ENCODE results near the gene KCNV2. TPM values are rescaled to one million over a fixed set of nuclear protein-coding genes. Genes with fewer than 3 reads are reported as not detected.

KCNV2 gene
- total and polyA plus RNA-seq, 5 donors from 2014 or later, result not detected

DNA sequence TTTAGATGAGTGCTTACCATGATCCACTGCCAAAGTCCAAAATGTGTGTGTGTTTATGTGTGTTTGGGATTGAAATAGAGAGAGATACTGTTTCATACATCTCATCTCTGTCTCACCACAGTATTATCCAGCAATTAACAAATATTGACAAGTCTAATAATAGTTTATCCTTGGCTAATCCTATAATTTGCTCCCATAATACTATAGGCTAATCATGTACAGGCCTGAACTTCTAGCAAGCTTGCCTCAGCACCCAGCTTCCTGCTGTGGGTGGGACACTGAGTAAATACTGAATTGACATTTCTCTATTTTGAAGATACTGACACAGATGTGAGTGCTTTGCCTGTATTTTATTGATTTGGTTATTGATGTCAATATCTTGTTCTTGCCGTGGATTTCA lies 35.3 kb upstream of the KCNV2 start:
- Mint-ChIP-seq H3K27ac (no peak overlapping the region), H3K27me3 (no peaks in the 10 kb centered on the region), H3K4me3 (no peak overlapping the region), H3K36me3 (no peaks in the 10 kb centered on the region), H3K4me1 (no peaks in the 10 kb centered on the region), H3K9me3 (peaks cover 0 to 2% (median 0%) of the 10 kb centered on the region in 7 donors)
- no peak overlapping the region for H3K4me3 ChIP-seq (ENCODE audit: low read depth, low read length)
- no peak for DNase-seq
- H3K4me1 ChIP-seq (ENCODE audit: control insufficient read depth, insufficient read depth, low read length, poor library complexity, severe bottlenecking), result no peaks in the 10 kb centered on the region
- H3K27me3 ChIP-seq (ENCODE audit: control insufficient read depth, insufficient read depth, low read length), result no peaks in the 10 kb centered on the region
- H3K36me3 ChIP-seq (ENCODE audit: control insufficient read depth, insufficient read depth, low read length), result no peaks in the 10 kb centered on the region
- H3K9me3 ChIP-seq (ENCODE audit: control insufficient read depth in 2 of 2, low read length in 2 of 2), result no peaks in the 10 kb centered on the region
- no peak overlapping the region for H3K27ac ChIP-seq (ENCODE audit: insufficient read depth, low read length, poor library complexity, severe bottlenecking)
- ATAC-seq (ENCODE audit: low read depth in 2 of 2), result no peak

GRCh38 chr9:2686911-2687310 lies 30.4 kb upstream of the KCNV2 start:
- no peaks in the 10 kb centered on the region for H3K9me3 ChIP-seq (ENCODE audit: control insufficient read depth in 2 of 2, low read length in 2 of 2)
- no peak overlapping the region for H3K27ac ChIP-seq (ENCODE audit: insufficient read depth, low read length, poor library complexity, severe bottlenecking)
- H3K4me3 ChIP-seq (ENCODE audit: low read depth, low read length), result no peak overlapping the region
- H3K27me3 Mint-ChIP-seq, result no peaks in the 10 kb centered on the region
- H3K4me3 Mint-ChIP-seq, result no peak overlapping the region
- ATAC-seq (ENCODE audit: low read depth in 2 of 2) (no peak), DNase-seq (no peak)
- no peaks in the 10 kb centered on the region for H3K9me3 Mint-ChIP-seq
- no peak overlapping the region for H3K27ac Mint-ChIP-seq
- no peaks in the 10 kb centered on the region for H3K4me1 ChIP-seq (ENCODE audit: control insufficient read depth, insufficient read depth, low read length, poor library complexity, severe bottlenecking)
- H3K36me3 ChIP-seq (ENCODE audit: control insufficient read depth, insufficient read depth, low read length), result no peaks in the 10 kb centered on the region
- no peaks in the 10 kb centered on the region for H3K27me3 ChIP-seq (ENCODE audit: control insufficient read depth, insufficient read depth, low read length)
- H3K4me1 Mint-ChIP-seq, result no peaks in the 10 kb centered on the region
- no peaks in the 10 kb centered on the region for H3K36me3 Mint-ChIP-seq

DNA sequence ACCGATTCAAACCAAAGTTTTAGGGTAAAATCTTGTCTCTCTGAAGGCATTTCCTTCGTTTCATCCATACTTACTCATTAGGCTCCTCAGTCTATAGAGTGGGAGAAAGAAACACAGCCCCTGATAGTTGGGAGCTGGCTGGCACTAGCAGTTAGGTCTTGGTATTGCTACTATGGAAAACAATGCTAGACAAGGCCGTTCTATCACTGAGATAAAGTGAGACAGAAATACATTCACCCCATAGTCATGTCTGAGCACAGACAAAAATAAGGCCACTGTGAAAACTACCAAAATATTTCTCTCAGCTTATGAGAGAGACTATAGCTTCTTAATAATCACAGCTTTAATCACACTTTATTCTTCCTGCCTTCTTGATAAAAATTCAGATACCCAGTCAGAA lies 28.7 kb upstream of the KCNV2 start:
- Histone ChIP-seq H3K4me3 (ENCODE audit: low read depth, low read length) (no peak overlapping the region), H3K27me3 (ENCODE audit: control insufficient read depth, insufficient read depth, low read length) (no peaks in the 10 kb centered on the region), H3K36me3 (ENCODE audit: control insufficient read depth, insufficient read depth, low read length) (no peaks in the 10 kb centered on the region), H3K9me3 (ENCODE audit: control insufficient read depth in 2 of 2, low read length in 2 of 2) (no peaks in the 10 kb centered on the region), H3K4me1 (ENCODE audit: control insufficient read depth, insufficient read depth, low read length, poor library complexity, severe bottlenecking) (no peaks in the 10 kb centered on the region), H3K27ac (ENCODE audit: insufficient read depth, low read length, poor library complexity, severe bottlenecking) (no peak overlapping the region)
- Mint-ChIP-seq H3K4me1 (no peaks in the 10 kb centered on the region), H3K27ac (no peak overlapping the region), H3K36me3 (no peaks in the 10 kb centered on the region), H3K4me3 (no peak overlapping the region), H3K27me3 (no peaks in the 10 kb centered on the region), H3K9me3 (no peaks in the 10 kb centered on the region)
- DNase-seq (no peak), ATAC-seq (ENCODE audit: low read depth in 2 of 2) (no peak)

DNA sequence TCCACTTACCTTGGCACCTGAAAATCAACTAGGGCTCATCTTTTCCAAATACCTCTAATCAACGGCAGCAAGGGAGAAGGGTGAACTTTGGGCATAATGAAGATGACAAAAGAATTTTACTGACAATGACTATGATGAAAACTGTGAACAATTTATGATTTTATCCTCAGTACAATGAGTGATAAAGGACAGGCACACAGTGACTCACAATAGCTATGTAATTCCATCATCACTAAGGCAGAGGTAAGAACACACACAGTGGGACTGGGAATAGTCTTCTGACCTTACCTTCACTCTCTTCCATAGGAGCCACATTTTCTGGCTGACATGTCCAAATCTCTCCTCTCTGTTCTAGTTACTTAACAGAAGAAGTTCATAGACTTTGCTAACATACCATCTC lies 26.1 kb upstream of the KCNV2 start:
- no peaks in the 10 kb centered on the region for H3K27me3 Mint-ChIP-seq
- no peak overlapping the region for H3K4me3 ChIP-seq (ENCODE audit: low read depth, low read length)
- H3K36me3 Mint-ChIP-seq, result no peaks in the 10 kb centered on the region
- no peaks in the 10 kb centered on the region for H3K9me3 ChIP-seq (ENCODE audit: control insufficient read depth in 2 of 2, low read length in 2 of 2)
- no peak for ATAC-seq (ENCODE audit: low read depth in 2 of 2)
- H3K27ac ChIP-seq (ENCODE audit: insufficient read depth, low read length, poor library complexity, severe bottlenecking), result no peak overlapping the region
- H3K4me1 Mint-ChIP-seq, result no peaks in the 10 kb centered on the region
- no peaks in the 10 kb centered on the region for H3K36me3 ChIP-seq (ENCODE audit: control insufficient read depth, insufficient read depth, low read length)
- no peaks in the 10 kb centered on the region for H3K27me3 ChIP-seq (ENCODE audit: control insufficient read depth, insufficient read depth, low read length)
- H3K4me1 ChIP-seq (ENCODE audit: control insufficient read depth, insufficient read depth, low read length, poor library complexity, severe bottlenecking), result no peaks in the 10 kb centered on the region
- H3K27ac Mint-ChIP-seq, result no peak overlapping the region
- DNase-seq, result no peak
- H3K9me3 Mint-ChIP-seq, result no peaks in the 10 kb centered on the region
- H3K4me3 Mint-ChIP-seq, result no peak overlapping the region

DNA sequence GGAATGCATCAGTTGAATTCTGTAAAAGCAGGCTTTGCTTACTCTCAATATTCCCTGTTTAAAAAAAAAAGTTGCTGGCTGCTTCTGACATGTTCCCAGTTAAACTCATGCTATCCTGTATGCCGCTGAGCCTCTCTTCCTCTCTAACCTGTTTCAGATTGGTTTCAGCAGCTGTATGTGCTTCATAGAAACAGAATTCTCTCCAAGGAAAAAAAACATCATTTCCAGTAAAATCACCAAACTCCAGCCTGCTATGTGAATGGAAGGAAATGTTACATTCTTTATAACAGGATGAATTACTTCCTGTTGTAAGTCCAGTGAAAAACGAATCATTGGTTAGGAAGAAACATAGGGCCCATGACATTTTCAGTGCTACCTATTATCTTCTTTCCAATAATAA lies 25.7 kb upstream of the KCNV2 start:
- no peak overlapping the region for H3K27ac ChIP-seq (ENCODE audit: insufficient read depth, low read length, poor library complexity, severe bottlenecking)
- H3K4me3 Mint-ChIP-seq, result no peak overlapping the region
- ATAC-seq (ENCODE audit: low read depth in 2 of 2) (no peak), DNase-seq (no peak)
- no peaks in the 10 kb centered on the region for H3K9me3 Mint-ChIP-seq
- H3K36me3 ChIP-seq (ENCODE audit: control insufficient read depth, insufficient read depth, low read length), result no peaks in the 10 kb centered on the region
- H3K4me1 ChIP-seq (ENCODE audit: control insufficient read depth, insufficient read depth, low read length, poor library complexity, severe bottlenecking), result no peaks in the 10 kb centered on the region
- H3K27ac Mint-ChIP-seq, result no peak overlapping the region
- no peaks in the 10 kb centered on the region for H3K36me3 Mint-ChIP-seq
- H3K9me3 ChIP-seq (ENCODE audit: control insufficient read depth in 2 of 2, low read length in 2 of 2), result no peaks in the 10 kb centered on the region
- H3K4me1 Mint-ChIP-seq, result no peaks in the 10 kb centered on the region
- no peak overlapping the region for H3K4me3 ChIP-seq (ENCODE audit: low read depth, low read length)
- no peaks in the 10 kb centered on the region for H3K27me3 Mint-ChIP-seq
- H3K27me3 ChIP-seq (ENCODE audit: control insufficient read depth, insufficient read depth, low read length), result no peaks in the 10 kb centered on the region

- no peaks in the 10 kb centered on the region for H3K27me3 Mint-ChIP-seq
- no peak overlapping the region for H3K4me3 ChIP-seq (ENCODE audit: low read depth, low read length)
- no peaks in the 10 kb centered on the region for H3K4me1 ChIP-seq (ENCODE audit: control insufficient read depth, insufficient read depth, low read length, poor library complexity, severe bottlenecking)
- no peaks in the 10 kb centered on the region for H3K4me1 Mint-ChIP-seq
- no peaks in the 10 kb centered on the region for H3K9me3 ChIP-seq (ENCODE audit: control insufficient read depth in 2 of 2, low read length in 2 of 2)
- no peak overlapping the region for H3K4me3 Mint-ChIP-seq
- no peaks in the 10 kb centered on the region for H3K9me3 Mint-ChIP-seq
- DNase-seq (no peak), ATAC-seq (ENCODE audit: low read depth in 2 of 2) (no peak)
- H3K27ac Mint-ChIP-seq, result no peak overlapping the region
- no peak overlapping the region for H3K27ac ChIP-seq (ENCODE audit: insufficient read depth, low read length, poor library complexity, severe bottlenecking)
- H3K36me3 ChIP-seq (ENCODE audit: control insufficient read depth, insufficient read depth, low read length), result no peaks in the 10 kb centered on the region
- no peaks in the 10 kb centered on the region for H3K27me3 ChIP-seq (ENCODE audit: control insufficient read depth, insufficient read depth, low read length)
- no peaks in the 10 kb centered on the region for H3K36me3 Mint-ChIP-seq
Observed at GRCh38 chr9:2693056-2693455, 24.3 kb upstream of the KCNV2 start.

GRCh38 chr9:2697492-2697891 lies 19.8 kb upstream of the KCNV2 start:
- no peak overlapping the region for H3K4me3 ChIP-seq (ENCODE audit: low read depth, low read length)
- H3K27ac ChIP-seq (ENCODE audit: insufficient read depth, low read length, poor library complexity, severe bottlenecking), result no peak overlapping the region
- H3K27me3 ChIP-seq (ENCODE audit: control insufficient read depth, insufficient read depth, low read length), result no peaks in the 10 kb centered on the region
- no peak overlapping the region for H3K4me3 Mint-ChIP-seq
- no peaks in the 10 kb centered on the region for H3K9me3 ChIP-seq (ENCODE audit: control insufficient read depth in 2 of 2, low read length in 2 of 2)
- DNase-seq (no peak), ATAC-seq (ENCODE audit: low read depth in 2 of 2) (no peak)
- no peak overlapping the region for H3K27ac Mint-ChIP-seq
- no peaks in the 10 kb centered on the region for H3K36me3 ChIP-seq (ENCODE audit: control insufficient read depth, insufficient read depth, low read length)
- no peaks in the 10 kb centered on the region for H3K27me3 Mint-ChIP-seq
- H3K36me3 Mint-ChIP-seq, result no peaks in the 10 kb centered on the region
- H3K9me3 Mint-ChIP-seq, result no peaks in the 10 kb centered on the region
- no peaks in the 10 kb centered on the region for H3K4me1 Mint-ChIP-seq
- no peaks in the 10 kb centered on the region for H3K4me1 ChIP-seq (ENCODE audit: control insufficient read depth, insufficient read depth, low read length, poor library complexity, severe bottlenecking)

- no peaks in the 10 kb centered on the region for H3K4me1 Mint-ChIP-seq
Observed at GRCh38 chr9:2700398-2700797, 16.9 kb upstream of the KCNV2 start.

More at GRCh38 chr9:2700398-2700797, 16.9 kb upstream of the KCNV2 start:
- Mint-ChIP-seq H3K9me3 (no peaks in the 10 kb centered on the region), H3K36me3 (no peaks in the 10 kb centered on the region), H3K4me3 (no peak overlapping the region), H3K27me3 (no peaks in the 10 kb centered on the region), H3K27ac (no peak overlapping the region)
- Histone ChIP-seq H3K27ac (ENCODE audit: insufficient read depth, low read length, poor library complexity, severe bottlenecking) (no peak overlapping the region), H3K4me1 (ENCODE audit: control insufficient read depth, insufficient read depth, low read length, poor library complexity, severe bottlenecking) (no peaks in the 10 kb centered on the region), H3K4me3 (ENCODE audit: low read depth, low read length) (no peak overlapping the region), H3K36me3 (ENCODE audit: control insufficient read depth, insufficient read depth, low read length) (no peaks in the 10 kb centered on the region), H3K9me3 (ENCODE audit: control insufficient read depth in 2 of 2, low read length in 2 of 2) (no peaks in the 10 kb centered on the region), H3K27me3 (ENCODE audit: control insufficient read depth, insufficient read depth, low read length) (no peaks in the 10 kb centered on the region)
- no peak for ATAC-seq (ENCODE audit: low read depth in 2 of 2)
- DNase-seq, result no peak

Data from CD4-positive, CD25-positive, alpha-beta regulatory T cell (primary cell).